Testis (tissue), 3 donors: ENCODE results near the gene GPC6. TPM values are rescaled to one million over a fixed set of nuclear protein-coding genes. Genes with fewer than 3 reads are reported as not detected.

ENCODE experiments used
- DNase-seq: peaks from one replicate; pipeline ENCODE4 v3.0.0-alpha.2; 2019
- H3K27ac ChIP-seq, 2 donors: fragments of 200-600 bp; sonication (generic); one replicate each; pipeline ENCODE4 v1.5.1; 2019
- H3K27me3 ChIP-seq: fragments of 200-600 bp; sonication (generic); one replicate; pipeline ENCODE4 v1.5.1; 2019
- H3K36me3 ChIP-seq: fragments of 200-600 bp; sonication (generic); one replicate; pipeline ENCODE4 v1.5.1; 2017; ENCODE audit warnings: low read depth; ENCODE audit errors: missing control alignments
- H3K4me1 ChIP-seq: fragments of 200-600 bp; sonication (generic); one replicate; pipeline ENCODE4 v1.5.1; 2019
- H3K4me3 ChIP-seq, 2 donors: fragments of 200-600 bp; sonication (generic); one replicate each; pipeline ENCODE4 v1.5.1; 2017 to 2019
- H3K9me3 ChIP-seq: fragments of 200-600 bp; sonication (generic); one replicate; pipeline ENCODE4 v1.5.1; 2017
- CTCF ChIP-seq, 3 experiments: fragments of 450-650 bp in 2 of 3; fragments of 200-600 bp in 1 of 3; sonication (generic) in 1 of 3; IDR thresholded peaks; one replicate each; pipeline ENCODE4 v1.5.1; 2016 to 2019; ENCODE audit warnings: antibody characterized with exemption in 3 of 3, mild to moderate bottlenecking in 2 of 3, moderate library complexity in 1 of 3
- POLR2A ChIP-seq: fragments of 450-650 bp; IDR thresholded peaks from one replicate; pipeline ENCODE4 v1.6.1; 2017; ENCODE audit warnings: antibody characterized with exemption, mild to moderate bottlenecking, moderate library complexity
- WGBS, 2 donors: methylation state at CpG; one replicate each; pipeline ENCODE4 v1.1.5; 2018; 5-methylcytosine and 5-hydroxymethylcytosine counted together
- intact Hi-C: fragments of 100-400 bp; cut with DNase I; formaldehyde crosslinking; loops from one replicate; pipeline ENCODE4 v1.15.1; 2023; ENCODE audit warnings: low total_unique reads
- polyA plus RNA-seq: library from polyadenylated mRNA; stranded (reverse); fragments of 350-450 nt; fragmentation: Illumina TruSeq; extraction: RNeasy Lipid Tissue Mini Kit (QIAGEN cat#74804); gene quantifications from one replicate; pipeline ENCODE4 v1.2.3, GENCODE V29; 2014; ENCODE audit warnings: low read depth, low replicate concordance; ENCODE audit not compliant: insufficient read depth
- total RNA-seq, 2 donors: library from RNA; depleted of rRNA; stranded (reverse); fragments of >200 nt; gene quantifications; one replicate each; pipeline ENCODE4 v1.2.3, GENCODE V29; 2016

Gene GPC6
- total and polyA plus RNA-seq, 3 donors from 2014 or later = 2.2 to 6.9 (median 4.3) TPM

GRCh38 chr13:93614776-93615175, 388.2 kb downstream of the GPC6 start:
- H3K4me1 ChIP-seq = no peaks in the 10 kb centered on the region
- no peaks in the 10 kb centered on the region for H3K27me3 ChIP-seq
- H3K9me3 ChIP-seq = no peaks in the 10 kb centered on the region
- H3K27ac ChIP-seq = no peak overlapping the region
- intact Hi-C loops = no loop called here
- no peaks in the 10 kb centered on the region for H3K36me3 ChIP-seq
- 65 to 67% methylated on average over 1 of the region's 1 CpG for WGBS, 2 donors
- DNase-seq = no peak
- TF ChIP-seq POLR2A = no peak
- TF ChIP-seq CTCF (IDR thresholded peaks at IDR 0.05) = no peak
- H3K4me3 ChIP-seq = no peak overlapping the region

GRCh38 chr13:93620181-93620765, 393.7 kb downstream of the GPC6 start:
- Histone ChIP-seq H3K27me3 (no peaks in the 10 kb centered on the region), H3K36me3 (no peaks in the 10 kb centered on the region), H3K4me3 (no peak overlapping the region), H3K9me3 (no peaks in the 10 kb centered on the region), H3K4me1 (no peaks in the 10 kb centered on the region), H3K27ac (no peak overlapping the region)
- intact Hi-C loops = no loop called here
- 69 to 95% methylated on average over 2 of the region's 2 CpGs for WGBS, 2 donors
- TF ChIP-seq CTCF (IDR thresholded peaks at IDR 0.05) (no peak), POLR2A (no peak)
- no peak for DNase-seq

- H3K27me3 ChIP-seq = no peaks in the 10 kb centered on the region
- H3K4me3 ChIP-seq = no peak overlapping the region
- no peak overlapping the region for H3K27ac ChIP-seq
- TF ChIP-seq CTCF (IDR thresholded peaks at IDR 0.05) = no peak
- TF ChIP-seq POLR2A = no peak
- intact Hi-C loops = no loop called here
- no peaks in the 10 kb centered on the region for H3K4me1 ChIP-seq
- H3K9me3 ChIP-seq = no peaks in the 10 kb centered on the region
- no peaks in the 10 kb centered on the region for H3K36me3 ChIP-seq
- WGBS, 2 donors = 92 to 97% methylated on average over 2 of the region's 2 CpGs
- no peak for DNase-seq
These were observed 394.4 kb downstream of the GPC6 start for GRCh38 chr13:93621051-93621450.

GRCh38 chr13:93621966-93622365, 395.4 kb downstream of the GPC6 start:
- intact Hi-C loops = no loop called here
- H3K4me3 ChIP-seq = no peak overlapping the region

More at GRCh38 chr13:93621966-93622365, 395.4 kb downstream of the GPC6 start:
- no peaks in the 10 kb centered on the region for H3K9me3 ChIP-seq
- H3K4me1 ChIP-seq = no peaks in the 10 kb centered on the region
- H3K27ac ChIP-seq = no peak overlapping the region
- no peaks in the 10 kb centered on the region for H3K36me3 ChIP-seq
- DNase-seq = no peak
- TF ChIP-seq POLR2A (no peak), CTCF (IDR thresholded peaks at IDR 0.05) (no peak)
- no peaks in the 10 kb centered on the region for H3K27me3 ChIP-seq
